GM18909 (cell line): ENCODE data around the gene C19orf18.
"Not testable (repeated sequence)": the region's sequence is repeated elsewhere in the genome, so short reads cannot be mapped to it uniquely, and the experiment has no call there.

Experiments used
- ATAC-seq: cut with Tn5 transposase; IDR thresholded peaks from one replicate; pipeline ENCODE4 v1.9.1; 2021; ENCODE audit warnings: mild to moderate bottlenecking; ENCODE audit not compliant: unreplicated experiment, poor library complexity

Gene C19orf18

GRCh38 chr19:57974434-57974833 is at the start of gene C19orf18:
C19orf18 (minus strand) TSS chr19:57974534; CDS start chr19:57974432, 102 bp downstream.
- no peak for ATAC-seq

GRCh38 chr19:58022283-58022660 is 47.9 kb upstream of the C19orf18 start:
- no peak for ATAC-seq

GRCh38 chr19:58021541-58022282 is 47.4 kb upstream of the C19orf18 start:
- ATAC-seq, result no peak

DNA sequence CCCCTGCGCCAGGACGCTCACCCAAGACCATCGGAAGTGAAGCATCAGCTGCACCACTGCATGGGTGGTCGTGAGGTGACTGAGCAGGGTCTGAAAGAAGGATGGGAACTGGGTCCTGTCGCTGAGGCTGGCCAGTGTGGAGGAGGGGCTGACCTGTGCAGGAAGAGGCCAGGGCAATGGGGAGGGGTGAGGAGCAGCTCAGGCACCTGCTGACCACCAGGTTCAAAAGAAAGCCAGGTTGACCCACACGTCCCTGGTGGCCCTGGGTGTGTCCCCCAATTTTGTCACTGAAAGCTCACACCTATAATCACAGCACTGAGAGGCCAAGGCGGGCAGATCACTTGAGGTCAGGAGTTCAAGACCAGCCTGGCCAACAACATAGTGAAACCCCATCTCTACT is 45.8 kb upstream of the C19orf18 start:
- ATAC-seq, result no peak

GRCh38 chr19:58014141-58014540 is 39.8 kb upstream of the C19orf18 start:
- no peak for ATAC-seq

DNA sequence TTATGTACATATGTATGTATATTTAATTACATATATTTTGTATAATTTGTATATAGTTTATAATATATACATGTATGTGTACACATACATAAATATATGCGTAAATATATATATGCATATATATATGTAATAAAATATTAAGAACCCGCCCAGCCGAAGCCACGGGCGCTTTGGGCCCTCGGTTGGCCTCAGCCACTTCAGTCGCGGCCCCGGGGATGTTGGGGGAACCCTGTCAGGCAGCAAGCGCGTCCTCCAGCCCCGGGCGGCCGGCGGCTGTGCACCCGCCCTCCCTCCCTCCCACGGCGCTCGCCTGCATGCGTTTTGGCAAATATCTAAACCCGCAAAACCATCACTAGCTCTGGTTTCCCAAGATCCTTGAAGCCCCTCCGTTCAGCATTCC is 36.2 kb upstream of the C19orf18 start:
- no peak for ATAC-seq

DNA sequence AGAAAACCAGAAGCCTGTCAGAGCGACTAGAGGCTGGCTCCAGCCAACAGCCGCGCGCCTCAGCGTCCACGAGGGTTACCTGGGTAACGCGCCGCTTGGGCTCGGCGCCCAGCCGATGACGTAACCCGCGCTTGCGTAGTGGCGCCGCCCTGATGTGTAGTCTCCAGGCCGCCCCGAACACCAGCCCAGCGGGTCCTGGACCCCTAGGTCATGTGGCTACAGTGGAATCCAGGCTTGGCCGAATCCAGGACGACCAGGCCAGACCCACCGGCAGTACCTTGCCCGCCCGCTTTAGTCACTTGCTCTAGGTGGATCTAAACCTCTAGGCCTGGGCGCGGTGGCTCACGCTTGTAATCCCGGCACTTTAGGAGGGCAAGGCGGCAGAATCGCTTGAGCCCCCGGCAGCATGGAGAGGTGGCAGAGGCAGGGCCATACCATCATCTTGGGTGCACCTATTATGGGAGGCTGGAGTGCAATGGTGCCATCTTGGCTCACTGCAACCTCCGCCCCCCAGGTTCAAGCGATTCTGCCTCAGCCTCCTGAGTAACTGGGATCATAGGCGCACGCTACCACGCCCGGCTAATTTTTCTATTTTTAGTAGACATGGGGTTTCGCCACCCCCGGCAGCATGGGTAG is 35.5 kb upstream of the C19orf18 start:
- peak; percentile 44 for ATAC-seq

DNA sequence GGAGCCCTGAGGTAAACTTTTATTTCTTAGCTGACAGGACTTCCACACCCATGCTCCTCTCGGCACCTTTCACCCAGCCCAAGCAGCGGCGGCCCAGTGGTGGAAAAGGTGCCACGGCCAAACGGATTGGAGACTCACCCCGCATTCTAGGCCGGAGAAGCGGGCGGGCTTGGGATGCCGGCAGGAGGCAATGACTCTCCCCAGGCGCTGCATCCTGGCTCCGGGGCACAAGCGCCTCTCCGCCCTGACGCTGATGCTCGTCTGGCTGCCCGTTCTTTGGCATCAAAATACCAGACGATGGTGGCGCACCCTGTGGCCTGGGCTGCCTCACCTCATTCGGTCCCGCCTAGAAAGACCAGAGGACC is 34.9 kb upstream of the C19orf18 start:
- no peak for ATAC-seq

GRCh38 chr19:58008877-58009276 is 34.5 kb upstream of the C19orf18 start:
- not testable (repeated sequence) for ATAC-seq

DNA sequence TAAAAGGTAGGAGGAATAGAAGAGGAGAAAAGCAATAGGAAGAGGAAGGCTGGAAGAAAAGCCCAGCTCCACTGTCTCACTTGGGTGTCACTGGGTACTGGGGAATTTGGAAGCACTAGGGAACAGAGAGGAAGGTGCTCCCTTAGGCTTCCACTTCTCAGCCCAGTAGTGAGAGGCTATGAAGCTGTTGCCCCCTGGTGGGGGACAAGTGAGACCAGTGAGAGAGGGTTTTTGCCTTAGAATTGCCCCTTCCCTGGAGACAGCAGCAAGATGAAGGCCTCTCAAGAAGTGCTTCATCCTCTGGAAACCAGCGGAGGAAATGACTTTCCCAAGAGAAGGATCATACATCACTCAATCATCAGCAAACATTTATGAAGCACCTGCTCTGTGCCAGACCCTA is 33.0 kb upstream of the C19orf18 start:
- ATAC-seq, result no peak

DNA sequence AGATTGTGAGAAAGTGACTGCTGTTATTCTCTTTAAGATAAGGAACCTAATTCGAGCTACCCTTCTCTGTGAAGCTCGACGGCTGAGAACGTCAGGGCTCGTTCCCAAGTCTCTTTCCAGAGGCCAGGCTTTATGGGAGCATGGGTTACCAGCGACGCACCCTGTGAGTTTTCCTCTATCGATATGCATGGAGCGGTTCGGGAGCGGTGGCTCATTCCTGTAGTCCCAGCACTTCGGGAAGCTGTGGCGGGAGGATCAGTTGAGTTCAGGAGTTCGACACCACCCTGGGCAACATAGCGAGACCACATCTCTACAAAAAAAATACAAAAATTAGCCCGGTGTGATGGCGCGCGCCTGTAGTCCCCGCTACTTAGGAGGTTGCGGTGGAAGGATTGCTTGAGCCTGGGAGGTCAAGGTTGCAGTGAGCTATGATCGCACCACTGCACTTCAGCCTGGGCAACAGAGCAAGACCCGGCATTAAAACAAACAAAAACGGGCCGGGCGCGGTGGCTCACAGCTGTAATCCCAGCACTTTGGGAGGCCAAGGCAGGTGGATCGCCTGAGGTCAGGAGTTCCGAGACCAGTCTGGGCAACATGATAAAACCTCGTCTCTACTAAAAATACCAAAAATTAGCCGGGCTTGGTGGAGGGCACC is 29.0 kb upstream of the C19orf18 start:
- ATAC-seq, result no peak

DNA sequence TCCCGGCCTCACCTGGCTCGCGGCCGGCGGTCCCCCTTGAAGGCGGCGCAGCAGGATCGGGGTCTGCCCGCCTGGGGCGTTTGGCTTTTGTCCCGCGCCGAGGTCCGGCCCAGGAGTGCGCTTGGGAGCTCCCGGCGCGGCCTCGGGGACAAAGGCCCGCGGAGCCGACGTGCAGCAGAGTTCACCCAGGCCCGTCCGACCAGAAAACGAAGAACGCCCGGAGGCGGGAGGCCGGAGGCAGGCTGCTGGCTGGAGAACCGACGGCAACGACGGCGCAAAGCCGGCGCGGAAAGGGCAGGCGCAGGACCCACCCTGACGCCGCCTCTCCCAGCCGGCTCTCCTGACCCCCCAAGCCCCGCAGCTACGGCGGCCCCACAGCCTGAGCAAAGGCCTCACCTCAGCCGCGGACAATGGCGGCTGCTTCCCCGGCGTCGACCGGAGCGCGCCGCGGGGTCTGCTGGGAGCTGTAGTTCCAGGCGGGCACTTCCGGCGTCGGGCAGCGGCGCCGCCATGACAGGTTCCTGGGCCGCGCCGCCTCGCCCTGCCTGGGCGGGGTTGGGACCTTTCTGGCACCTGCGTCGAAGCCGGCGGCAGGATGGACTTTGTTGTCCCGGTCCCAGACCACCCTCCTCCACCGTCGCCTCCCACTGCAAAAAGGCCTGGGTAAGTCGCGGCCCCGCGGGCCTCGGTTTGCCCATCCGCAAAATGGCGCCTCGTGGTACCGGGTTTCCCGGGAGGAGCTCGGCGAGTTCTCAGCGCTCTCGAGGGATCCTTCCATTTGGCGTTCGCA is 28.2 kb upstream of the C19orf18 start, which contains the start of gene ZNF606:
TSS of gene ZNF606 (minus strand) at position 437 of the 790 bp plus-strand sequence. CDS start 1,501 bp downstream, outside the sequence.
- ATAC-seq, result peak; percentile 96

GRCh38 chr19:58001895-58002369 is 27.6 kb upstream of the C19orf18 start:
- peak; percentile 7 for ATAC-seq

DNA sequence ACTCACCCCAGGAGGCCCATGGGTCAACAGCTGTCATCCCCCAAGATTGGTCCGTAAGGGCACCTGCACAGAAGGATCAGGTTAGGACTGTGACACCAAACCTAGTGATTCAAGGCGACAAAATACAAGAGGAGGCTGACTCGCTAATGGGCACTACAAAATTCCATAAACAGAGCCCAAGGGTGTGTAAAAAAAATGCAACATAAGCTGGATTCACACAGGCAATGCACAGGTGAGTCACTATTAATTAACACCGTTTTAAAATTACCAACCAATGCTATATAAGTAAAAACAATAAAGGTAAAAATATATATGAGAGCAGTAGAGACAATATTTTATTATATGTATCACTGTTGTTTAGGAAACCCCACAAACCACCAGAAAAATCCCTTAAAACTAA is 26.3 kb upstream of the C19orf18 start:
- ATAC-seq, result no peak

DNA sequence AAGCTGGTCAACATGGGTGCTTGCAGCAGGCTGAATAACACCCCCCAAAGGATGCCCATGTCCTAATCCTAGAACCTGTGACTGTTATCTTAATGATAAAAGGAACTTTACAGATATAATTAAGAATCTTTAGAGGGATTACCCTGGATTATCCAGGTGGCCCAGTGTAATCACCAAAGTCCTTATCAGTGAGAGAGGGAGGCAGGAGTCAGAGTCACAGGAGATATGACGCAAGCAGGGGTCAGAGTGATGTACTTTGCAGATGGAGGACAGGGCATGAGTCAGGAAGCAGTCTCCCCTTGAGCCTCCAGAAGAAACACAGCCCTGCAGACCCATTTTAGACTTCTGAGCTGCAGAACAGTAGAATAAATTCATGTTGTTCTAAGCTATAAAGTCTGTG is 18.5 kb upstream of the C19orf18 start:
- ATAC-seq, result no peak

DNA sequence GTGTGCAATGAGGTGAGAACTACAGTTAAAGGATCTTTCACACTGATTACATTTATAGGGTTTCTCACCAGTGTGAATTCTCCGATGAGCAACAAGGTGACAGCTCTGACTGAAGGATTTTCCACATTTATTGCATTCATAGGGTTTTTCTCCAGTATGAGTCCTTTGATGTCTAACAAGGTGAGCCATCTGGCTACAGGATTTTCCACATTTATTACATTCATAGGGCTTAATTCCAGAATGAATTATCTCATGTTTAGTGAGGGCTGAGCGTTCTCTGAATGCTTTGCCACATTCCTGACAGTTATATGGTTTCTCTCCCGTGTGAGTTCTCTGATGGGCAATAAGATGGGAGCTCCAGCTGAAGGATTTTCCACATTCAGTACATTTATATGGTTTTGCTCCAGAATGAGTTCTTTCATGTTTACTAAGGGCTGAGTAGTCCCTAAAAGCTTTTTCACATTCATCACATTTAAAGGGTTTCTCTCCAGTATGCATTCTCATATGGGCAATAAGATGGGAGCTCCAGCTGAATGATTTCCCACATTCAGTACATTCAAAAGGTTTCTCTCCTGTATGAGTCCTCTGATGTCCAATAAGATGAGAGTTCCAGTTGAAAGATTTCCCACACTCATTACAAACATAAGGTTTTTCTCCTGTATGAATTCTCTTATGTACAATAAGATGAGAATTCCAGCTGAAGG is 4.4 kb upstream of the C19orf18 start:
- ATAC-seq, result no peak

DNA sequence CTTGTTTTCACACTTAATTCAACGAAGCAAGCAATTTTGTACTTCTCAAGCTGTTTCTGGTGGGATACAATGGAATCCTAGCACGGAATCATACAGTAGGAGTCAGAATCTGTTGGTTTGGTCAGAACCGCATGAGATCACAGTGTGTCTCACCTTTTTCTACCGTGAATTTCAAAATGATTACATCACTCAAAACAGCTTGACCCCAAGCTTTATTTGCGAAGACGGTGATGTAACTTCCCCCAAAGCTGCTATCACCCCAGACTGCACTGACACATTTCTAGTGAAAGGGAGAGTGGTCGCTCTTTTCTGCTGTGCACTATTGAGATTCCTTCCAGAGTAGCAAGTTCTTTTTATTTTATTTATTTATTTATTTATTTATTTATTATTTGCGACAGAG is 9.6 kb downstream of the C19orf18 start:
- ATAC-seq, result no peak

- ATAC-seq, result no peak
Observed at GRCh38 chr19:57961785-57962184, 12.5 kb downstream of the C19orf18 start.

DNA sequence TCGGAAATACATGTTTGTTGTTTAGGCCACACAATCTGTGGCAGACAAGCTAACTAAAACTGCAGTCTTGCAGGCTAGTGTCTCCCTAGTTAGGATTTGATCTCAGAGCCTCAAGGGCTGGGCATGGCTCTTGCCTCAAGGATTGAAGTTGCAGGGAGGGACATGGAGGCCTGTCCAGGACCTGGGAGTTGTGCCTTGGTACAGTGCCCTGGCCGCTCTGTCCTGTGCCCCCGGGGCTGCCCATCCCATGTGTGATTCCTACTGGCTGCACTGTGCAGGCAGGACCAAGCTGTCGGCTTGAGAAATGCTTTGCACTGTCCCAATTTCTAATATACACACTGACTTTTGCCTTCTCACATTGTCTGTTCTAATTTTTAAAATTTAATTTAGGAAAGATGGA is 19.3 kb downstream of the C19orf18 start:
- no peak for ATAC-seq

DNA sequence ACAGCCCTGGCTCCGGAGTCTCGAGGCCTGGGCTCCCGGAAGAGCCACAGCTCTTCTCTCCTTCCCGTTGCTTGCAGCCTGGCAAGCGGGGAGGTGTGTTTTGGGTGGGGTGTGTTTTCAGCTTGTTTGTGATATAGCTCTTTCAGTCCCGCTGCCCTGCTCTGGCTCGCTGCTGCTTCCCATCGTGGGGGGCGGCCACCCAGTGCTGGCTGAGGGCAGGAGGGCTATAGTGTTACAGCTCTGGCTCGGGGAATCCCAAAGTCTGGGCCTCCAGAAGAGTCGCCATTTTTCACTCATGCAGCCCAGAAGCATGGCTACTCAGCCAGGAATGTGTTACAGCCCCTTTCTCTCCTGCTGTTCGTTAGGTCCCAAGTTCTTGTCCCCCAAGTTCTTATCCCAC is 24.6 kb downstream of the C19orf18 start:
- ATAC-seq, result no peak
